MM.1S (cell line): ENCODE measurements around the gene CCNF.

Experiments used
- DNase-seq: peaks from one replicate; pipeline ENCODE4 v3.0.0-alpha.2; 2015
- H2AFZ ChIP-seq: fragments of 300-600 bp; sonication (generic); 2 replicates; pipeline ENCODE4 v1.6.0; 2016; ENCODE audit warnings: antibody characterized with exemption, low read length
- H3F3A ChIP-seq: fragments of 300-600 bp; sonication (generic); 2 replicates; pipeline ENCODE4 v1.6.1; 2016; ENCODE audit warnings: mild to moderate bottlenecking, antibody characterized with exemption, low read length, moderate library complexity, mixed read lengths; ENCODE audit not compliant: insufficient read depth
- H3K27ac ChIP-seq: fragments of 300-600 bp; sonication (generic); 2 replicates; pipeline ENCODE4 v1.5.1; 2016; ENCODE audit warnings: mild to moderate bottlenecking, low read length
- H3K27me3 ChIP-seq: fragments of 300-600 bp; sonication (generic); replicated peaks from 2 replicates; pipeline ENCODE4 v1.6.0; 2016; ENCODE audit warnings: low read length; ENCODE audit not compliant: insufficient read depth
- H3K36me3 ChIP-seq: fragments of 300-600 bp; sonication (generic); replicated peaks from 2 replicates; pipeline ENCODE4 v1.6.1; 2016; ENCODE audit warnings: mild to moderate bottlenecking, low read length, mixed read lengths; ENCODE audit not compliant: insufficient read depth
- H3K4me1 ChIP-seq: fragments of 300-600 bp; sonication (generic); 2 replicates; pipeline ENCODE4 v1.6.1; 2016; ENCODE audit warnings: low read length, mixed read lengths
- H3K4me2 ChIP-seq: fragments of 300-600 bp; sonication (generic); 2 replicates; pipeline ENCODE4 v1.6.0; 2016; ENCODE audit warnings: low read depth, low read length
- H3K4me3 ChIP-seq: fragments of 300-600 bp; sonication (generic); 2 replicates; pipeline ENCODE4 v1.5.1; 2016; ENCODE audit warnings: low read length, mixed read lengths
- H3K79me2 ChIP-seq: fragments of 300-600 bp; sonication (generic); 2 replicates; pipeline ENCODE4 v1.6.1; 2016; ENCODE audit warnings: mixed run types, low read length, mixed read lengths
- H3K9ac ChIP-seq: fragments of 300-600 bp; sonication (generic); 2 replicates; pipeline ENCODE4 v1.6.1; 2016; ENCODE audit warnings: low read length, mixed read lengths
- H3K9me2 ChIP-seq: fragments of 300-600 bp; sonication (generic); replicated peaks from 2 replicates; pipeline ENCODE4 v1.6.1; 2016; ENCODE audit warnings: mild to moderate bottlenecking, low read length, mixed read lengths; ENCODE audit not compliant: insufficient read depth
- H3K9me3 ChIP-seq: fragments of 300-600 bp; sonication (generic); replicated peaks from 2 replicates; pipeline ENCODE4 v1.6.1; 2016; ENCODE audit warnings: mild to moderate bottlenecking, low read length, mixed read lengths; ENCODE audit not compliant: insufficient read depth
- H4K20me1 ChIP-seq: fragments of 300-600 bp; sonication (generic); 2 replicates; pipeline ENCODE4 v1.6.1; 2016; ENCODE audit warnings: mild to moderate bottlenecking, low read length, moderate library complexity, mixed read lengths; ENCODE audit not compliant: insufficient read depth
- EZH2 ChIP-seq: fragments of 300-600 bp; sonication (generic); optimal IDR thresholded peaks from 2 replicates; pipeline ENCODE3; 2017; ENCODE audit warnings: low read depth, mild to moderate bottlenecking, antibody characterized with exemption, low read length, mixed read lengths
- EZH2phosphoT487 ChIP-seq: fragments of 300-600 bp; sonication (generic); IDR thresholded peaks from 2 replicates; pipeline ENCODE4 v1.6.1; 2018; ENCODE audit warnings: antibody characterized with exemption, low read length
- TF ChIP-seq, protein P1 (sequence below): fragments of 300-600 bp; sonication (generic); IDR thresholded peaks from 2 replicates; pipeline ENCODE4 v1.5.1; 2016; ENCODE audit warnings: antibody characterized with exemption, low read length, mixed read lengths

Gene CCNF

DNA sequence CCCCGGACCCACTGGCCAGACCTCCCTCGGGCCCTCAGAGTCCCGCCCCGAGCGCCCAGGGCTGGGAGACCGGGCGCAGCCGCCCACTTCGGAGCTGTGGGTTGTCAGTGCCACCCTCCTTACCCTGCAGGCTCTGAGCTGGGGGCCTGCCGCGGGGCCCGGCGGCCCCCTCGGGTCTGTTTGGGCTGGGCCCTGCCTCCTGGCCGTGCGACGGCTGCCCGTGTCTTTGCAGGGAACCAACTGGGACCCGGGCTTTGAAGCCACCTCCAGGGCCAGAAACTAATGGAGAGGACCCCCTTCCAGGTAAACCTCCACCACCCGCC lies 31.1 kb downstream of the CCNF start:
- TF ChIP-seq EZH2phosphoT487: no peak
- no peak for TF ChIP-seq EZH2
- TF ChIP-seq, protein P1, sequence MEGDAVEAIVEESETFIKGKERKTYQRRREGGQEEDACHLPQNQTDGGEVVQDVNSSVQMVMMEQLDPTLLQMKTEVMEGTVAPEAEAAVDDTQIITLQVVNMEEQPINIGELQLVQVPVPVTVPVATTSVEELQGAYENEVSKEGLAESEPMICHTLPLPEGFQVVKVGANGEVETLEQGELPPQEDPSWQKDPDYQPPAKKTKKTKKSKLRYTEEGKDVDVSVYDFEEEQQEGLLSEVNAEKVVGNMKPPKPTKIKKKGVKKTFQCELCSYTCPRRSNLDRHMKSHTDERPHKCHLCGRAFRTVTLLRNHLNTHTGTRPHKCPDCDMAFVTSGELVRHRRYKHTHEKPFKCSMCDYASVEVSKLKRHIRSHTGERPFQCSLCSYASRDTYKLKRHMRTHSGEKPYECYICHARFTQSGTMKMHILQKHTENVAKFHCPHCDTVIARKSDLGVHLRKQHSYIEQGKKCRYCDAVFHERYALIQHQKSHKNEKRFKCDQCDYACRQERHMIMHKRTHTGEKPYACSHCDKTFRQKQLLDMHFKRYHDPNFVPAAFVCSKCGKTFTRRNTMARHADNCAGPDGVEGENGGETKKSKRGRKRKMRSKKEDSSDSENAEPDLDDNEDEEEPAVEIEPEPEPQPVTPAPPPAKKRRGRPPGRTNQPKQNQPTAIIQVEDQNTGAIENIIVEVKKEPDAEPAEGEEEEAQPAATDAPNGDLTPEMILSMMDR: no peak
- Histone ChIP-seq H4K20me1 (no peaks in the 10 kb centered on the region), H3K9ac (peak overlapping the region; percentile 81), H3F3A (peaks cover 21% of the 10 kb centered on the region), H3K79me2 (peaks cover 14% of the 10 kb centered on the region), H3K27ac (no peak overlapping the region), H3K4me2 (peak overlapping the region; percentile 96), H3K27me3 (no peaks in the 10 kb centered on the region), H3K4me3 (peak overlapping the region; percentile 72), H3K9me3 (no peaks in the 10 kb centered on the region), H3K9me2 (no peaks in the 10 kb centered on the region), H3K4me1 (peaks cover 15% of the 10 kb centered on the region), H3K36me3 (no peaks in the 10 kb centered on the region; the same call in 1 of the 2 replicates), H2AFZ (peak overlapping the region; percentile 71)
- DNase-seq: no peak

DNA sequence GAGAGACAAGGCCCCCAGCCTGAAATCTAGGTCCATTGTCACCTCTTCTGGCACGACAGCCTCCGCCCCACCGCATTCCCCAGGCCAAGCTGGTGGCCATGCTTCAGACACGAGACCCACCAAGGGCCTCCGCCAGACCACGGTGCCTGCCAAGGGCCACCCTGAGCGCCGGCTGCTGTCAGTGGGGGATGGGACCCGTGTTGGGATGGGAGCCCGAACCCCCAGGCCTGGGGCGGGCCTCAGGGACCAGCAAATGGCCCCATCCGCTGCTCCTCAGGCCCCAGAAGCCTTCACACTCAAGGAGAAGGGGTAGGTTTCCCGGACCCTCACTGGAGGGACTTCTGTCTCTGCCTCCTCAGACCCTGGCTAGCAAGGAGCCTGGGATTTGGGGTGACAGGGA lies 31.7 kb downstream of the CCNF start:
- peak overlapping the region; percentile 72 for H3K4me3 ChIP-seq
- H3K27me3 ChIP-seq: no peaks in the 10 kb centered on the region
- no peaks in the 10 kb centered on the region for H4K20me1 ChIP-seq
- no peak for TF ChIP-seq EZH2
- TF ChIP-seq, protein P1: no peak
- no peak for TF ChIP-seq EZH2phosphoT487
- H3K79me2 ChIP-seq: peaks cover 14% of the 10 kb centered on the region
- peaks cover 15% of the 10 kb centered on the region for H3K4me1 ChIP-seq
- H3K4me2 ChIP-seq: peak overlapping the region; percentile 96
- H3K9ac ChIP-seq: peak overlapping the region; percentile 81; the same call in 1 of the 2 replicates
- no peaks in the 10 kb centered on the region for H3K9me2 ChIP-seq
- DNase-seq: no peak
- H3K9me3 ChIP-seq: no peaks in the 10 kb centered on the region
- no peak overlapping the region for H2AFZ ChIP-seq
- no peak overlapping the region for H3K27ac ChIP-seq
- H3F3A ChIP-seq: peaks cover 21% of the 10 kb centered on the region
- no peaks in the 10 kb centered on the region; the same call in 1 of the 2 replicates for H3K36me3 ChIP-seq

DNA sequence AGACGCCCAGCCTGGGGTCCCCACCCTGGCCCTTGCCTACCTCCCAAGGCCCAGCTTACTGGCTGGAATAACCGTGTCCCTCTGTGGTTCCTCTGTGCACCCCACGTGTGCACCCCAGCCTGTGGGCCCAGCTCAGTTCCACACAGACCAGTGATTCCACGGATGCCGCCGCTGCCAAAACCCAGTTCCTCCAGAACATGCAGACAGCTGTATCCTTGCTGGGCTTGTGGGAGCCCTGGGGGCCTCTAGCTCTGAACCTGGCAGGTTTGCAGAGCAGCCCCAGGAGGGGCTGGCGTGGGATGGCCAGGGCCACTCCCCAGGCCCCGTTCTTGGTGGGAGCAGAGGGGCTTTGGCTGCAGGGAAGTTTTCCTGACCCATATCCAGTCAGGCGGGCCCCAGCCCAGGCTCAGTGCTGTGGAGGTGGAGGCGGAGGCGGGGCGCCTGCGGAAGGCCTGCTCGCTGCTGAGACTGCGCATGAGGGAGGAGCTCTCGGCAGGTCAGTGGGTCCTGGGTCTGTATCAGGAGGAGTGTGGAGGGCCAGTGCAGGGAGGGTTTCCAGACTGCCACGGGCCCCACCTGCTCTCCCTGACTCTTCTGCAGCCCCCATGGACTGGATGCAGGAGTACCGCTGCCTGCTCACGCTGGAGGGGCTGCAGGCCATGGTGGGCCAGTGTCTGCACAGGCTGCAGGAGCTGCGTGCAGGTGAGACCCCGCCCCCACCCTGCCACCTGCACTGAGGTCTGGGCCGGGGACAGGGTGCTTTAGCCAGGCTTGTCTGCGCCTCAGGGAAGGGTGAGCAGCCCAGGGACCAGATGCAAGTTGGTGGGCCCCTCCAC lies 33.0 kb downstream of the CCNF start:
- Histone ChIP-seq H3K27me3 (no peaks in the 10 kb centered on the region), H3K36me3 (no peaks in the 10 kb centered on the region), H3K4me2 (no peak overlapping the region), H3K4me3 (no peak overlapping the region), H3K9me3 (no peaks in the 10 kb centered on the region), H3K4me1 (peaks cover 16% of the 10 kb centered on the region), H2AFZ (no peak overlapping the region), H3K9ac (no peak overlapping the region), H3F3A (peaks cover 21% of the 10 kb centered on the region), H3K79me2 (peaks cover 14% of the 10 kb centered on the region), H3K27ac (no peak overlapping the region), H3K9me2 (no peaks in the 10 kb centered on the region), H4K20me1 (no peaks in the 10 kb centered on the region)
- TF ChIP-seq EZH2 (no peak), EZH2phosphoT487 (no peak)
- TF ChIP-seq, protein P1: no peak
- no peak for DNase-seq
